K562 (cell line): Measurements from ENCODE around the gene MRTFB. TPM values are rescaled to one million over a fixed set of nuclear protein-coding genes. Genes with fewer than 3 reads are reported as not detected.

ENCODE experiments used
- AFF4 ChIP-seq: sonication (generic); formaldehyde crosslinking; IDR thresholded peaks from 2 replicates; pipeline ENCODE4 v1.8.0; 2023; ENCODE audit warnings: mild to moderate bottlenecking, missing genetic modification reagents
- DPF2 ChIP-seq: fragments of 450-650 bp; IDR thresholded peaks from 2 replicates; pipeline ENCODE4 v1.6.1; 2016
- E2F6 ChIP-seq, 2 experiments: IDR thresholded peaks; 2 replicates each; pipeline ENCODE4 v1.6.1; 2011; ENCODE audit warnings: borderline replicate concordance in 1 of 2, control low read depth in 1 of 2, low read depth in 1 of 2, low read length in 1 of 2, mild to moderate bottlenecking in 1 of 2, mixed read lengths in 1 of 2, moderate library complexity in 1 of 2; ENCODE audit not compliant: insufficient read depth in 1 of 2, insufficient read length in 1 of 2, poor library complexity in 1 of 2, severe bottlenecking in 1 of 2; ENCODE audit errors: extremely low read depth in 1 of 2
- HES1 ChIP-seq: fragments of 450-650 bp; IDR thresholded peaks from 2 replicates; pipeline ENCODE4 v1.6.1; 2016; ENCODE audit warnings: low read depth, mild to moderate bottlenecking, moderate library complexity
- KHSRP ChIP-seq: fragments of 450-650 bp; IDR thresholded peaks from 2 replicates; pipeline ENCODE4 v1.6.1; 2017
- NFE2 ChIP-seq: IDR thresholded peaks from 2 replicates; pipeline ENCODE4 v1.6.1; 2014; ENCODE audit warnings: antibody characterized with exemption, low read depth
- PBX2 ChIP-seq, 2 experiments: IDR thresholded peaks in 1 of 2; conservative IDR thresholded peaks in 1 of 2; 2 replicates each; pipeline ENCODE4 v1.6.1; 2016; ENCODE audit warnings: low read depth in 2 of 2, mild to moderate bottlenecking in 1 of 2, missing compliant biosample characterization in 1 of 2, missing genetic modification characterization in 1 of 2, moderate library complexity in 1 of 2
- PKNOX1 ChIP-seq: fragments of 450-650 bp; IDR thresholded peaks from 2 replicates; pipeline ENCODE4 v1.6.1; 2016
- SIN3B ChIP-seq: fragments of 450-650 bp; IDR thresholded peaks from 2 replicates; pipeline ENCODE4 v1.6.1; 2017; ENCODE audit warnings: low read depth, mild to moderate bottlenecking, moderate library complexity
- SPI1 ChIP-seq: IDR thresholded peaks from 2 replicates; pipeline ENCODE4 v1.6.1; 2011; ENCODE audit warnings: low read depth, low read length, control low read depth, borderline replicate concordance
- TBL1XR1 ChIP-seq, 2 experiments: IDR thresholded peaks; 2 replicates each; pipeline ENCODE4 v1.6.1; 2012; ENCODE audit warnings: improper control_type of control experiment in 2 of 2, low read length in 2 of 2, mild to moderate bottlenecking in 1 of 2
- TFAM ChIP-seq: fragments of 250-450 bp; sonication (Bioruptor Pico); conservative IDR thresholded peaks from 2 replicates; pipeline ENCODE4 v1.5.0; 2021; ENCODE audit warnings: mild to moderate bottlenecking, moderate library complexity
- TRIM25 ChIP-seq: fragments of 450-650 bp; IDR thresholded peaks from 2 replicates; pipeline ENCODE4 v1.7.0; 2016; ENCODE audit warnings: borderline replicate concordance
- TRIM28 ChIP-seq: fragments of 450-650 bp; IDR thresholded peaks from 2 replicates; pipeline ENCODE4 v1.6.1; 2017
- ZNF551 ChIP-seq: fragments of 250-450 bp; sonication (Bioruptor Pico); IDR thresholded peaks from 2 replicates; pipeline ENCODE4 v1.5.0; 2021; ENCODE audit warnings: mild to moderate bottlenecking, moderate library complexity
- polyA plus RNA-seq, 8 experiments: library from polyadenylated mRNA; depleted of rRNA in 4 of 8; stranded (reverse) in 5 of 8; unstranded in 3 of 8; fragments of >200 nt; fragmentation: Nextera tagmentation in 2 of 8; fragmentation: Illumina TruSeq in 1 of 8; extraction: Ambion mirVana in 2 of 8; extraction: Trizol in 1 of 8; gene quantifications; 2 replicates each; pipeline versions ENCODE4 v1.2.1 to v1.2.3, GENCODE V29; 2011 to 2014; ENCODE audit warnings: inconsistent platforms in 1 of 8, missing spikeins in 1 of 8
- total RNA-seq, 7 experiments: library from RNA; depleted of rRNA in 6 of 7; stranded (reverse); fragments of >200 nt in 6 of 7; fragmentation: Illumina TruSeq in 2 of 7; extraction: Trizol in 2 of 7; gene quantifications; 2 replicates each; pipeline versions ENCODE4 v1.2.1 to v1.2.3, GENCODE V29; 2011 to 2021; ENCODE audit warnings: low replicate concordance in 1 of 7

Gene MRTFB
- total and polyA plus RNA-seq, 9 of the 15 experiments (the other 6 are each of a cell fraction or from before 2014, with no cell fraction given), result 2.2 to 12.7 (median 7.0) TPM

- TF ChIP-seq AFF4, result no peak
- TF ChIP-seq E2F6 (IDR thresholded peaks at IDR 0.05; ENCODE audit: borderline replicate concordance in 1 of 2, extremely low read depth in 1 of 2, insufficient read depth in 1 of 2, insufficient read length in 1 of 2, low read depth in 1 of 2, low read length in 1 of 2, poor library complexity in 1 of 2, severe bottlenecking in 1 of 2), result peak; percentile 23 to 76
- no peak for TF ChIP-seq DPF2
- TF ChIP-seq KHSRP, result no peak
- peak in 1 of 2 experiments; percentile 95; a peak in 3 of 4 replicates for TF ChIP-seq TBL1XR1 (IDR thresholded peaks at IDR 0.05; ENCODE audit: low read length in 2 of 2)
- TF ChIP-seq TRIM25, result no peak
- TF ChIP-seq NFE2, result no peak
- TF ChIP-seq SPI1, result no peak
- no peak for TF ChIP-seq TFAM
- TF ChIP-seq PBX2 (CRISPR knock-in tag; IDR thresholded peaks at IDR 0.05; ENCODE audit: low read depth), result no peak
- TF ChIP-seq PBX2 (tag; conservative IDR thresholded peaks at IDR 0.05; ENCODE audit: low read depth), result no peak
- no peak for TF ChIP-seq HES1
- TF ChIP-seq TRIM28, result no peak
- TF ChIP-seq ZNF551 (CRISPR knock-in tag), result no peak
- TF ChIP-seq SIN3B, result peak; percentile 58; the same call in 1 of the 2 replicates
- no peak for TF ChIP-seq PKNOX1
Measured at GRCh38 chr16:14285513-14286367, 214.6 kb downstream of the MRTFB start (continued).
